Mammary epithelial cell (primary cell): ENCODE measurements around the gene STOM.

Source experiments
- EZH2 ChIP-seq: IDR thresholded peaks from 2 replicates; pipeline ENCODE4 v1.6.1; 2012; ENCODE audit warnings: low read length, inconsistent platforms, borderline replicate concordance
- TF ChIP-seq, protein P1 (sequence below), 2 donors: IDR thresholded peaks in 1 of 2; conservative IDR thresholded peaks in 1 of 2; 2 replicates each; pipeline ENCODE4 v1.5.1; 2011 to 2012; ENCODE audit warnings: inconsistent platforms in 2 of 2, low read length in 2 of 2, mild to moderate bottlenecking in 2 of 2, control low read depth in 1 of 2, low read depth in 1 of 2; ENCODE audit not compliant: insufficient read depth in 1 of 2; ENCODE audit errors: extremely low read depth in 1 of 2

DNA sequence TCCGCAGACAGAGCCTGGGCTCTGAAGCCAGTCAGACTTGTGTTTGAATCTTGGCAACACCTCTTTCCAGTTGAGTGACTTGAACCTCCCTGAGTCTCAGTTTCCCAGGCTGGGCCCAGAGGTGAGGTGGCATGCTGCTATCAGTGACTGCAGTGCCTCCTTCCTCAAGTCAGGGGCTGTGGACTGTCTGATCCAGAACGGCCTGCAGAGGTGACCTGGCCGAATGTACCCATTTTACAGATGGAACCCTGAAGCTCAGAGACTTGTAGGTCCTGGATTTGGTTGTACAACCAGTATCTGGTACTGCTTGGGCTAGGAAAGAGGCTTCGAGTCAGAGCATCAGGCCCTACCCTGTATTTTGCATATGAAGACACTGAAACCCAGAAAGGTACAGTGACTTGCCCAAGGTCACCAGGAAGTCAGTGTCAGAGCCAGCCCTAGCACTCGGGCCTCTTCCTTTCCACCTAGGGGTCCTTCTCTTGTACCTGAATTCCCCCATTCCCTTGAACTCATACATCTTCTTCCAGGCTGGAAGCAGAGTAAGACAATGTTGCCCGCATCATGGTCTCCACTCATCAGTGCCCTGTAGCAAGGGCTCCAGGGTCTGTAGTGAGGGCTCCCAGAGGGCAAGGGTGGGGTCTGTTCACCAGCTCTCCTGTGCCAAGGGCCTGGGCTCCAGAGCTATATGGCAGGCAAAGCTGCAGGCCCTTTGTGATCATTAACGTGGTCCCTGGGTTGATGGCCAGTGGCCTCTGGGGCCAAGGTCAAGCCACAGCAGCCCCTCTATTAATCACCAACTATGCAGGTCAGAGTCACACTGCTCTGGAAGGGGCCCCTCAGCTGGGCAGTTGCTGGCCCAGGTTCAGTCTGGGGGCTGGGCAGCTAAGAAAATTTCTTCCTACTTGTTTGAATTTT lies 73.6 kb downstream of the STOM start:
- TF ChIP-seq, protein P1, sequence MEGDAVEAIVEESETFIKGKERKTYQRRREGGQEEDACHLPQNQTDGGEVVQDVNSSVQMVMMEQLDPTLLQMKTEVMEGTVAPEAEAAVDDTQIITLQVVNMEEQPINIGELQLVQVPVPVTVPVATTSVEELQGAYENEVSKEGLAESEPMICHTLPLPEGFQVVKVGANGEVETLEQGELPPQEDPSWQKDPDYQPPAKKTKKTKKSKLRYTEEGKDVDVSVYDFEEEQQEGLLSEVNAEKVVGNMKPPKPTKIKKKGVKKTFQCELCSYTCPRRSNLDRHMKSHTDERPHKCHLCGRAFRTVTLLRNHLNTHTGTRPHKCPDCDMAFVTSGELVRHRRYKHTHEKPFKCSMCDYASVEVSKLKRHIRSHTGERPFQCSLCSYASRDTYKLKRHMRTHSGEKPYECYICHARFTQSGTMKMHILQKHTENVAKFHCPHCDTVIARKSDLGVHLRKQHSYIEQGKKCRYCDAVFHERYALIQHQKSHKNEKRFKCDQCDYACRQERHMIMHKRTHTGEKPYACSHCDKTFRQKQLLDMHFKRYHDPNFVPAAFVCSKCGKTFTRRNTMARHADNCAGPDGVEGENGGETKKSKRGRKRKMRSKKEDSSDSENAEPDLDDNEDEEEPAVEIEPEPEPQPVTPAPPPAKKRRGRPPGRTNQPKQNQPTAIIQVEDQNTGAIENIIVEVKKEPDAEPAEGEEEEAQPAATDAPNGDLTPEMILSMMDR (conservative IDR thresholded peaks at IDR 0.05 in 1 of 2, IDR thresholded peaks at IDR 0.05 in 1 of 2; ENCODE audit: extremely low read depth in 1 of 2, insufficient read depth in 1 of 2, low read depth in 1 of 2, low read length in 2 of 2), result no peak
- TF ChIP-seq EZH2, result no peak
